NCI-H524 treated with DMSO at 0.1 percent for 48 hours (cell line): Measurements from ENCODE around the gene ABTB2.
A peak's percentile ranks its signal among the peaks of the same experiment; 100 is the strongest.
"Not testable (repeated sequence)": the region's sequence is repeated elsewhere in the genome, so short reads cannot be mapped to it uniquely, and the experiment has no call there.

Experiments
- DNase-seq: peaks from one replicate; lab custom pipeline; 2025; lab: John Stamatoyannopoulos, UW

ABTB2 gene

DNA sequence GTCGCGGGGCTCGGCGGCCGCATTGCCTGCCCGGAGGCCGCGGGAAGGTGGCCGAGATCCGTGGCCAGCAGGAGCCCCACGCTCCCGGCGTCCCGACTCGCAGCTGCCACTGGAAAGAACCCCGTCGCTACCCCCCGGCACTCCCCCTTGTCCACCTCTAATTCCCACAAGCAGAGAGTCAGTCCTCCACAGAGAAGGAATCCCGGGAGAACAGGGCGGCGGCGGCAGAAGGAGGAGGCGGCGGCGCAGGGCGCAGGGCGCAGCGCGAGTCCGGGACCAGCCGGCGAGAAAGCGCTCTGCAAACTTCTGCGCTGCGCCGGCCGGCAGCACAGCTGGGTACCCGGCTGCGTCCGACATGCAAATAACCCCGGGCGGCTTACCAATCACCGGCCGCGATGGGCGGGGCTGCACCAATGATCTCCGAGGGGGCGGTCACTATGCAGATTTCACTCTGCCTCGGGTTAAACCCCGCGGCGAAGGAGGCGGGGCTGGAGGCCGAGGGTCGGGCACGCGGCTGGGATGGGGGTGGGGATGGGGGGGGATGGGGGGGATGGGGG, at the start of gene ABTB2:
ABTB2 (minus strand) TSS at position 310 of the 557 bp plus-strand sequence.
- DNase-seq: peak; percentile 89

DNA sequence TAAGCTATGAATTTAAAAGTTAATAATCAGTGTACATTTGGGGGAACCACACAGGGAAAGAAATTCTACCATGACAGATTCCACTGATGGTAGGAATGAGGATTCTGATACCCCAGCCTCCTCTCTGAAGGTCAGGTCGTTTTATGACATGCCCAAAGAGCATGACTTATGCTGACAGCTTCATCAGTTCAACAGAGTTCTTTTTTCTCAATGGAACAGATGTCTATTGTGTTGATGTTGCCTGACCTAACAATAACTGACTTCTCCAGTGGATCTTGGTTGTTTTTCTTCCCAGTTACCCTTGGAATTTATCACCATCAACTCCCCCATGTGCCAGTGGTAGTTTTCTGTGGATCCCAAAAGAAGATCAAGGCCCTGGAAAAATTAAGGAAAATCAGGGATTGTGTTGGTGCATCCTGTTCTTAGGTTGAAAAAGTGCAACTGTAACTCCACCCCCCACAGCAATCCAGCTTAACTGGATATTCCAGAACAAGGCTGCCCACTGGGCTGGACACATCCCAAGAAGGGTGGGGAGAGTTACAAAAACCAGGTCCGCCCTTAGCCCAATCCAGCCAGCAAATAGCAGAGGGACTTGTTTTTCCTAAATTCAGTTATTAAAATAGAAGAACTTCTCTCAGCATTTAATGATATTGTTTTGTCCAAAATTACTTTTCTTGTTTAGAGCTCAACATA, 49.5 kb upstream of the ABTB2 start:
- no peak for DNase-seq

- no peak for DNase-seq
Measured at GRCh38 chr11:34406413-34406812, 48.6 kb upstream of the ABTB2 start.

DNA sequence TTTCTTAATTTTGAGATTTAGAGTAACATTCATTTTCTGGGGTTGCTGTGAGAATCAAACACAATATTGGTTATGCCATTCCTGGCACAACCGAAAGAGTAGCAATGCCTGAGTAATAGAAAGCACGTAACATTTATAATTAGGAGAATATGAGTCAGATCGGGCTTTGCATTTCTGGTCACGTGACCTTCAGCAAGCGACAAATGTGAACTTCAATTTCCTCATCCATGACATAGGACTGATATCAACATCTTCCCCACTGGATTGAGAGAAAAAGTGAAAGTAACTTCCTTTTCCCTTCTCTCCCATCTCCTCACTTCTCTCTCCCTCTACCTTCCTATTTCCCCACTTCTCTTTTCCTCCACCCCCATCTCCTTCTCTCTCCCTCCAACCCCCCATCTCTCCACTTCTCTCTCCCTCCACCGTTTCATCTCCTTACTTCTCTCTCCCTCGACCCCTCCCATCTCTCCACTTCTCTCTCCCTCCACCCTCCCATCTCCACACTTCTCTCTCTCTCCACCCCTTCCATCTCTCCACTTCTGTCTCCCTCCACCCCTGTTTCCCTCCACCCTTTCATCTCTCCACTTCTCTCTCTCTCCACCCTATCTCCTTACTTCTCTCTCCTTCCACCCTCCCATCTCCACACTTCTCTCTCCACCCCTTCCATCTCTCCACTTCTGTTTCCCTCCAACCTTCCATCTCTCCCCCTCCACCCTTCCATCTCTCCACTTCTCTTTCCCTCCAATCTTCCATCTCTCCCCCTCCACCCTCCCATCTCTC, 47.5 kb upstream of the ABTB2 start:
- no peak for DNase-seq

DNA sequence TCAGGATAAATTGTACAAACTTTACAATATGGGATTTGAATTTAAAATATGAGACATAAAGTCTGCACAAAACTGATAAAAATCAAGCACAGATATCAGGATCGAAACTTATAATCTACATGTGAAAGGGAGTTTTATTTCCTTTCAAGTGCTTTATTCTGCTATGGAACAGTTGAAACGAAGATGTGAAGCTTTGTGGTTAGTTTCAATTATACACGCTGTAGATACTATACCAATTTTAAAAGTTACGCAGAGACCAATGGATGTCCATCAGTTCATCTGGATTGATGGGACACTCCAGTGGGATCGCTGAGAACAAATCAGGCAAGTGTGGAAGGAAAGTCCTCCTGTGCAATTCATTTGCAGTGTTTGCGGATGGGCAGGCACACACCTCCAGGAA, 46.5 kb upstream of the ABTB2 start:
- DNase-seq: no peak

- no peak for DNase-seq
Measured at GRCh38 chr11:34403431-34403830, 45.6 kb upstream of the ABTB2 start.

- no peak for DNase-seq
Measured at GRCh38 chr11:34397811-34398210, 40.0 kb upstream of the ABTB2 start.

- no peak for DNase-seq
Measured at GRCh38 chr11:34397120-34397519, 39.3 kb upstream of the ABTB2 start.

DNA sequence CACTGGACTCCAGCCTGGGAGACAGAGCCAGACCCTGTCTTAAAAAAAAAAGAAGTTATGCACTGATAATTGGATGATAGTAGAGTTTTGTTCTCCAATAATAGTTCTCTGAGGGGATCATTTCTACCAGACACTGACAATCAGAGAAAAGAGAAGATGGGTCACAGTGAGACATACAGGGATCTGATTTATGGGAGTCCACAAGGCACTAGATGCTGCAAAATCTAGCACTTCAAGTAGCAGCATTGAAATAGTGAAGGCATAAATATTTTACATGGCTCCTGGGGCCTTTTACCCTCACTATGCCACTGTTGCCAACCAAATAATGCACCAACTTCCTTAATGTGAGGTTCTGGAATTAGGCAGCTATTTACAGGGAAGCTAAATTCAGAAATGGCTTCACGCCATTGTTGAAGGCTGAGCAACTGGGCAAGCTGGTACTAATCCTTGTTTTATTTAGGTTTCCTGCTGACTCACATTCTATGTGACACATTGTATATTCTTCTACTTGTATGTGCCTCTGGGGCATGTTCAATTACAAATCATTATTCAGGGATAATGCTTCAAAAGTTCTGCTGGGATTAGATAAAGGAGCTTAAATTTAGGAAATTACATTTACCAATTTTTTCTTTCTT, 38.2 kb upstream of the ABTB2 start:
- no peak for DNase-seq

- no peak for DNase-seq
Measured at GRCh38 chr11:34394771-34395300, 37.0 kb upstream of the ABTB2 start.

GRCh38 chr11:34387653-34388052, 29.8 kb upstream of the ABTB2 start:
- no peak for DNase-seq

- not testable (repeated sequence) for DNase-seq
Measured at GRCh38 chr11:34386356-34386755, 28.5 kb upstream of the ABTB2 start.

- no peak for DNase-seq
Measured at GRCh38 chr11:34382532-34383276, 24.9 kb upstream of the ABTB2 start.

GRCh38 chr11:34381775-34382174, 24.0 kb upstream of the ABTB2 start:
- DNase-seq: no peak

GRCh38 chr11:34380696-34381095, 22.9 kb upstream of the ABTB2 start:
- no peak for DNase-seq

- no peak for DNase-seq
Measured at GRCh38 chr11:34379539-34379938, 21.7 kb upstream of the ABTB2 start.

- no peak for DNase-seq
Measured at GRCh38 chr11:34379079-34379478, 21.3 kb upstream of the ABTB2 start.

DNA sequence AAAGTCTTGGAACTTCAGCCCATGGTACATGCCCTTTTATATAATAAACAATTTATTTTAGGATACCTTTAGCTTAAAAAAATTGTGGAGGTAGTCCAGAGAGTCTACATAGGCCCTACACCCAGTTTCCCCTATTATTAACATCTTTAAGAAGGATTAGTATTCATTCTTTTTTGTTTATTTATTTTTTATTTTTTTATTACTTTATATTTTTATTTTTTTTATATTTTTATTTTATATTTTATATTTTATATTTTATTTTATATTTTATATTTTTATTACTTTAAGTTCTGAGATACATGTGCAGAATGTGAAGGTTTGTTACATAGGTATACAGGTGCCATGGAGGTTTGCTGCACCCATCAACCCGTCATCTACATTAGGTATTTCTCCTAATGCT, 15.9 kb upstream of the ABTB2 start:
- DNase-seq: no peak

DNA sequence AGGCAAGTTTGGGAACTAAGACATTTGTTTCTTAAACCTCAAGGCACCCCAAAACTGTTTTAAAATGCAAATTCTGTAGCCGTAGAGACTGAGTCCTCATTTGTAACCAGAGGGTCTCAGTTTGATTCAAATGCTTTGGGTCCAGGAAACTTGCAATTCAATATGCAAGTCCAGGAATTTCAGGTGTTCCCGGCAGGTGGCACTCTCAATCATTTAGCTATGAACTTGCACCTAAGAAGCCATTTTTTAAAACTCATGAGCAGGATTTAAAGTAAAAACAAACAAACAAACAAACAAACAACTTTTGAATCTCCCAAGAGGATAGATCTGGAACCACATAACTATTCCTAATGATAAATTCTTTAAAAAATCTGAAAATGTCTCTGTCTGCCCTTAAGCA, 8.7 kb upstream of the ABTB2 start:
- no peak for DNase-seq

- DNase-seq: no peak
Measured at GRCh38 chr11:34364102-34364501, 6.3 kb upstream of the ABTB2 start.

DNA sequence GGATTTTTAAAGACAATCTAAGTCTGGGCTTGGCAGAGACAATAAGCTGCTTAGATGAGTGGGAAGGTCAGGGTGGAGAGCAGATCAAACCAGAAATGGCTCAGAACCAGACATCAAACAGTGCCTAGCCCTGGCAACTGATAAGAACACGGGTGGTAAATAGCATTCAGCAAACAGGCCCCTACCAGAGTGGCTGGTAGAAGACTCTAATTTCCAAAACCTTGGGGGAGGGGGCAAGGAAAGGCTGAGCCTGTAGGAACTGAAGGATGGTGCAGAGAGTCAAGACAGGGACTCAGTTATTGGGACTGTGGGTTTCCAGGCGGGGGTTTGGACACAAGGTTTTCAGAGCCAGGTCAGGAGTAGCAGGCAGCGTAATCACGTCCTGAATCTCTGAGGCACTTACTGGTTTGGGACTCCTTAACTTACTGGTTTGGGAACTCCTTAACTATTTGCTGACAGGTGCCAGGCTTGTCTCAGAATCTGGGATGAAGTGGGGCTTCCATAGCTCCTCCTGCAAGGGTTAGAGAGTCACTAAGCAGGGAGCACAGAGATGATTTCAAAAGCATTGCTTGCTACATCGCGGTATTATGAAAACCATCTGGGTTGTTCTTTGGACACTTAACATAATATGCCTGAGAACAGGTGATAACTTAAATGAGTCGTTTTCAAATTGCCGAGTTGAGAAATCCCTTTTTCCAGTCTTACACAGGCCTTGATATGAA, 5.7 kb upstream of the ABTB2 start:
- DNase-seq: no peak
